ENCODE results near the gene ACAD9. TPM values are rescaled to one million over a fixed set of nuclear protein-coding genes. Genes with fewer than 3 reads are reported as not detected.

Gene ACAD9
- total RNA-seq, 1 experiment from 2014 or later: 35.8 TPM

Other genes starting within 250 kb of the ACAD9 start
- gene RPN1, start 228.8 kb upstream of the ACAD9 start, total RNA-seq (2014; rRNA removed; shearing (Covaris generic)): 268 and 271 TPM in 2 replicates
- 74.9 and 83.8 TPM in 2 replicates for gene RAB7A, start 153.4 kb upstream of the ACAD9 start, total RNA-seq (2014; rRNA removed; shearing (Covaris generic))
- 0.12 TPM in 1 of 2 replicates, not detected in the other for gene CFAP92, start 114.5 kb downstream of the ACAD9 start, total RNA-seq (2014; rRNA removed; shearing (Covaris generic))
- 0.05 and 0.08 TPM in 2 replicates for gene EFCC1, start 121.7 kb downstream of the ACAD9 start, total RNA-seq (2014; rRNA removed; shearing (Covaris generic))
- gene GP9, start 181.2 kb downstream of the ACAD9 start, total RNA-seq (2014; rRNA removed; shearing (Covaris generic)): not detected in 2 replicates
- gene RAB43, start 242.2 kb downstream of the ACAD9 start, total RNA-seq (2014; rRNA removed; shearing (Covaris generic)): 2.5 and 2.9 TPM in 2 replicates